NCI-H69 (cell line): Measurements from ENCODE around the gene RPS23.
A peak's percentile ranks its signal among the peaks of the same experiment; 100 is the strongest.

Experiments
- DNase-seq: peaks from one replicate; lab custom pipeline; 2025; lab: John Stamatoyannopoulos, UW

RPS23 gene

DNA sequence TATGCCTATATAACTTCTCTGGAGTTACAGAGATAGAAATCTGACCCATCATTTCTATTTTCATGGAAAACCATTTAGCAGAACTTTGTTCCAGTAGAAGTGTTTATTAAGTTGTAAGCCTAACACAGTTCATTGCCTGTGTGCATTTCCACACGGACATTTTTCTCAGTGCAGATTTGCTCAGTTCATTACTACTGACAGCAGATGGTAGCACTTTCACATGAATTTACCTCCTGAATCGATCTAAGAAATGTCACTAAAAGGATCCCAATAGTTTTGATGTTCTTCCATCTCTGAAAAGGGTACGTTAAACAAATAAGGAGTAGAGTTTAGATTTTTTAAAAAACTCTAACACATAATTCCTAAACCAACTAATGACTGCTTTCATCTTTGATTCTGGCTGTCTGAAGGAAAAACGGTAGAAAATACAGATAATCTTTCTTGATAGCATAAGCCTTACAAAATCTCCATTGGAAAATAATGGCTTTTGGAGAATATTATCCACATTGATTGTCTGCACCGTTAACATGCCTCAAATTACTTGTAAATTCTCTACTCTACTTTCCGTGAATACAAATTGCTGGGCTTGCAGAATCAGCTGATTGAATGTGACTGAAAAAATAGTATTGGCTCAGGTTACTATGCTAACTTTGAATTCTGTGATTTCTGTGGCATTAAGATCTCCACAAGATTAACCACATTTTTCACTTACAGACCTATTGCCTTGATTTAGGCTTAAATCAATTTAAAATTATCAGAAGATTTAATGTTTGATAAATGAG, 33.1 kb downstream of the RPS23 start:
- DNase-seq, result peak; percentile 41

DNA sequence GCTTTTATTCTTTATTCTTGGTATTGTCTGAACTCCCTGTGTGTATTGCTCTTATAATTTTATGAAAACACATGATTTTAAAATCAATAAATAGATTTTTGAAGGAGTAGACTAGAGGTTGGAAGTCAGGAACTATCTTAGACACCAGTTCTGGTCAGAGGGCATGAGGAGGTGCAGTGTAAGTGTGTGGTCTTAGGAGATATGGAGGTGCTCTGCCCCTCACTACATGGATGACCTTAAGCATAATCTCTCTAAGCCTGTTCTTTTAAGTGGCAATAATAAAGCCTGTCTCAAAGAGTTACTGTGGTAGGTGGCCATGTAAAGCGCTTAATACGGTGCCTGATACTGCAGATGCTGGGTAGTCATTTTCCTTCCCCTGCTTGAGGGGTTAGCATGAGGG, 34.0 kb downstream of the RPS23 start:
- DNase-seq, result no peak

DNA sequence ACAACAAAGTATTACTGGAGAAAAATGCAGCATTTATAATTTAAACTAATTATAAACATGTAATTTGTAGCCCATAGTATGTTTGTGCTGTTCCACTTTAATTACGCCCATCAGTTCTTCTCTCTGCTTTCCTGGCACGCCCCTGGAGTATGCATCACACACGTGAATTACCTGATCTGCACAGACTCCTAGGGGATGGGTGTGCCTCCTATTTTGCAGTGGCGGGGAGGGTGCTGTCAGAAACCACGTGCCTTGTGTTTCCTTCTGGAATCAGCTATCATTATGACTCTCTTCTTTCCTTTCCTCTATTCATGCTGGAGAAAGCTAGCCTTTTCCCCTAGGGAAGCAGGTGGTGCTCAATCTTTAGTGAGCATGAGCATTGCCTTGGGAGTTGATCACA, 43.3 kb downstream of the RPS23 start:
- peak; percentile 87 for DNase-seq

DNA sequence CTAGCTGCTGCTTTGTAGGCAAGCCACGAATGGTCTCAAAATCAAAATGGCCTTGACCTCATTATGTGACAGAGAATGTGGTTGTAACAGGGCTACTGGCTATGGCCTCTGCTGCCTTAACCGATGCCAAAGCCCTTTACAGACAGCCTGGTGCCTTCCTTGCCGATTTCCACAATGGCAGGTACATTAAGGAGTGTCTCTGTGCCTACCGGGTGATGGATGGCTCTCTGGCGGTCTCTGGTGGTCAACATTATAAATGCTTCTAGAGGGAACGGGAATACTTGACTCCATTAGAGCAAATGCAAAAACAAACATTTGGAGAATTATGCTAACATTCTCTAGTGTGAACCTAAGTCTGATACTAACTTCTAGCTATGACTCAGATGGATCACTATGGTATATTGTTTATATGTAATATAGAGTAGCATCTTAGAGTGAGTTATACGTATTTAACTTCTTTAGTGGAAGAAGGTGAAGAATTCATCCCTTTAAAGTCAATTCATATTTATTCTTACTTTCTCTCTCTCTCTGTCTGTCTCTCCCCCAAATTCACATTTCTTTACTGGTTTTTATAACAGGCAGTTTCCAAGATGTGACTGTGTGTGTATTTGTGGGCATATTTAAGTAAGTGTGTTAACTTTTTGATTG, 52.5 kb downstream of the RPS23 start:
- peak; percentile 83 for DNase-seq
